HG02798 (cell line): ENCODE data around the gene FAM174B.

Experiments
- ATAC-seq: cut with Tn5 transposase; IDR thresholded peaks from one replicate; pipeline ENCODE4 v1.9.1; 2021; ENCODE audit warnings: mild to moderate bottlenecking; ENCODE audit not compliant: unreplicated experiment, poor library complexity

The FAM174B gene

DNA sequence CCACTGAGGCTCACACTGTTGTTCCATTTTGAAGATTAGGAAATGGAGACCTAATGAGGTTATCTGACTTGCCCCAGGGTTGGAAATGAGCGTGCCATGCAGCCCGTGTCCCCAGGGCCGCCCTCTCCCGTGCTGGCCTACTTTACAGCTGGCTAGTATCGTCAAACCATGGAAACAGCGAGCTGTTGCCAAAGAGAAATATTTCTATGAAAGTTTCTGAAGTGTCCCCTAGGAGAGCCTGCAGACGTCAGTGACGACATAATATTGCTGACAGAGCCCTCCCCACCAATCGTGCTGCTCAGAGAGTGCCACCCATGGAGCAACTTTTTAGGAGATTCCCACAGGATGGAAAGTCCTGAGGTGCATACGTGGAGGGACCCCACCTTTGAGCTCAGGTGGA is 11.2 kb upstream of the FAM174B start:
- ATAC-seq: no peak

GRCh38 chr15:92665100-92665555 is 9.6 kb upstream of the FAM174B start:
- no peak for ATAC-seq

- ATAC-seq: no peak
Measured at GRCh38 chr15:92664178-92664900, 8.8 kb upstream of the FAM174B start.

- peak; percentile 81 for ATAC-seq
Measured at GRCh38 chr15:92663250-92663951, 7.8 kb upstream of the FAM174B start.

DNA sequence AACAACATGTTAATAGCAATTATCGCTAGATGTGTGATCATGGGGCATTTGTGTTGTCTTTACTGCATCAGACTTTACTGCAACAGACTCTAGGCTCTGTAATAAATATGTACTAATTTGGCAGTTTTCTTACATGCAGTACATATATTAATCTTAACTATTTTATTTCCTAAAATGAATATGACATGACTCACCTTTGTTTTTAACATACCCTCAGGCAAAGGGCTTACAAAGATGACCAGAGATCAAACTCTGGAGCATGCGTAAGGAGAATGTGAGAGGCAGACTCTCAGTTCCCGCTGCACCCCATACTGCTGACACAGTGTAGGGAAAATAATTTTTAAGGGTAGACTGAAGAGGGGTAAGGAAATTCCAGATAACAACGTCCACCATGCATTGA is 7.2 kb upstream of the FAM174B start:
- ATAC-seq: peak; percentile 14

DNA sequence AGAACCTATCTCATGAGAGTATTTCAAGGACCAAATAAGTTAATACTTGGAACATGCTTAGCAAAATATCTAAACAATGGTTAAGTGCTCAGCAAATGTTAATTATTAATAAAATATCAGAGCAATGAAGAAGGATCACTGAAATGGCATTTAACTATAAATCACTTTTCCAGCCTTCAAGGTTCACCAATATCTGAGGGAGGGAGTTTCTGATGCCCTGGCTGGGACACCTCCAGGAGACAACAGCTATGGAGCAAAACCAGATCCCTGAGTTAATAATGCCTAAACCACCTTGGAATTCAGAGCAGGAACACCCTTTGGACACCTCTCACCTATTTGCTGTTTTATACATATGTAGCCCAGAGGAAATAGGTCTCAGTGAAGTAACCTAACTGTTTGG is 6.4 kb upstream of the FAM174B start:
- ATAC-seq: no peak

GRCh38 chr15:92661069-92661468 is 5.5 kb upstream of the FAM174B start:
- ATAC-seq: no peak

GRCh38 chr15:92657486-92657885 is 1.9 kb upstream of the FAM174B start:
- no peak for ATAC-seq

GRCh38 chr15:92656089-92656488 is 514 bp upstream of the FAM174B start:
- ATAC-seq: no peak

GRCh38 chr15:92654662-92655061 is 913 bp downstream of the FAM174B start:
- no peak for ATAC-seq

DNA sequence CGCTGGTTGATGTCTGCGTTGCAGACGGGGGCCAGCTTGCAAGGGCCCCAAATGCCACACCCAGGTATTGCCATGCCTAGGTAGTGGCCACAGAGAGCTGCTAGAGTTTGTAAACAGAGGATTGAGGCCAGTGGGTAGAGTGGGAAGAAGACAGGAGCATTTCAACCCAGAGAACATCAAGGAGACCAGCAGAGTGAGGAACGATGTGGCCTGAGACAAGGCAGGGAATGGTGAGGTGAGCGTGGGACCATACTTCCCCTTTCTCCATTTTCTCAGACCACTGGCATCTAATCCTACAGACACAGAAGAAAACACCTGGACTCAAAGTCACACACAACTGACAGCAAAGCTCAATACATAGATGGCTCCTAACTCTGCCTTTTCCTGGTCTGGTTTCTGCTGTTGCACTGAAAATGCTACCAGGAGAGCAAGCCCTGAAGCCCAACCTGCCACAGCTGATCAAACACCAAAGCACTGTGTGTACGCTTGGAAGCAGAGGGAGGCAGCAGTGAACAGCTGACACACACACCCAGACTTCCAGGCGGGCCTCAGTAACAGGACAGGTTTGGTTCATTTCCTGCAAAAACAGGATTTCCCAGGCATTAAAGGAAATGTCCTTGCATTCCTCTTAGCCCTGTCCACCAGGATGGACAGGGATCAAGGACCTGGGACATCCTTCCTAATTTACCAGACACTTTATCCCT is 1.6 kb downstream of the FAM174B start:
- ATAC-seq: no peak

GRCh38 chr15:92653366-92653765 is 2.2 kb downstream of the FAM174B start:
- no peak for ATAC-seq

DNA sequence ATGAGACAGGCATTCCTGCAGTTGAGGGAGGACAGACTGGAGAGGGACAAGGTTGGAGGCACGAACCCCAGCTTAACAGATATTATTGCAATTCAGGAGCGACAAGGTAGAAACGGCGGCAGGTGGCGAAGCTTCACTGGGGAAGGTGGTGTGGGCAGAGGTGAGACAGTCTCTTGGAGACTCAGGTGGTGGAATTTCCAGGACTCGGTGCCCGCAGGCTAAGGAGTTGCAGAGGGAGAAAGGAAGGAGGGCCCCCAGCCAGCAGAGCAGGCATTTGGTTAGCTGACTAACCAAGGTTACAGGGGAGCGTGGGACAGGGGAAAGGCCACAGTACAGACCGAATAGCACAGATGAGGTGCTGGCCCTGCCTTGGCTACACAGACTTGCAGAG is 3.0 kb downstream of the FAM174B start:
- ATAC-seq: no peak

DNA sequence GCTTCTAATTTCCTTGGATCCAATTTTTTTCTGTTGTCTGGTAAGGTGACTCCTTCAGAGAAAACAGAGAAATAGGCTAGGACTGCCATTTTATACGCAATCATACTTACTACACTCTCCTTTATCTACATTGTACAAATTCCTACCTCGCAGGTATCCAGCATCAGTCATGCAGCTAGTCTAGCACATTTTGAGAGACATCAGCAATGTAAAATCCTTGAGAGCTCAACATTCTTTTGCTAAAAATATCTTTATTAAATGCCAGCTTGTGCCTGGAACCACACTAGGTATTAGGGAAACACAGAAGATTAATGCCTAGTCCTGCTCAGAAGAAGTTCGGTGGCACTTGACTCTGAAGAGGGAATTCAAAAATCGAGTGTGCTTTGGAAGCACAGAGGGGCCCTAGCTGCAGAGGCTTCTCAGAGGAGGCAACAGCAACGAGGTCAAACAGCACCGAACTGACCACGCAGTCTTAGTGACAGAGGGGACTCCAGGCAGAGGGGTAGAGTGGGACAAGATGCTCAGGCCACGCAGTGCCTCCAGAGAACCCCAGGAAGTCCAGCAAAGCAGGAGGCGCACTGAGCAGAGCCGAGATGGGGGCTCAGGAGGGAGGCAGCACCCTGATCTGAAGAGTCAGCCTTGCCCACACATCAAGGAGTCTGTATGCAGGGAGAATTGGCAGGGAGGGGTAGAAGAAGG is 3.5 kb downstream of the FAM174B start:
- no peak for ATAC-seq

DNA sequence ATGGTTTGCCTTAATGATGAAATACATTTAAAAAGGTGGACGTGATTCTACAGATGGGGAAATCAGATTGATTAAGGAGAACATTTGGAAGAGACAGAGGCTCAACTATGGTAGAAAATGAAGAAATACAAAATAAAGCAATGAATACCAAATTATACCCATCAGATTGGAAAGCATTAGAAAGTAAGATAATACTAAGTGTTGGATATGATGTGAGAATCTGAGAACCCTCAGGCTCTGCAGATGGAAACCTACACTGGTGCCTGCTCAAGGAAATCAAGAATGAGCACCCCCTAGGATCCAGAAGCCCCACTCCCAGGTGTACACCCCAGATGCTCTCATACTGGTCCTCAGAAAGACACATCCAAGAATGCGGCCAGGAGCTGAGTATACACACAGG is 4.6 kb downstream of the FAM174B start:
- no peak for ATAC-seq

DNA sequence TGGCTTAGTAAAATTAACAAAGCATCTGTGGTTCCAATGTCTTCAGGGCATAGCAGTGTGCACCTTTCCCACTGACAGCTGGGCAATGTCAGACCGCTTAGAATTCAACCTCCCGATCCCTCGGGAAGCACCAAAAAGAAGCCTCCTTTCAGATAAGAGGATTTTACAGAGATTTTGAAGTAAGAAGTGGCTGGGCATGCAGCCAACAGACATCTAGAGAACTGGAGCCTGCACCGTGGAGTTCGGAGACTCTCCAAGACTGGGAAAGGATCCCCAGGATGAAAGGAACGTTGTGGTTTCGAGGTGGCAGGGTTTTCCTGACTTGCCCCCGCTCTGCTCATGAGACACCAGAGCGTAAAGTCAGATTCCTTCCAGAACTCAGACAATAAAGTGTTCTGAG is 5.3 kb downstream of the FAM174B start:
- ATAC-seq: no peak

GRCh38 chr15:92648190-92648875 is 7.2 kb downstream of the FAM174B start:
- ATAC-seq: no peak

DNA sequence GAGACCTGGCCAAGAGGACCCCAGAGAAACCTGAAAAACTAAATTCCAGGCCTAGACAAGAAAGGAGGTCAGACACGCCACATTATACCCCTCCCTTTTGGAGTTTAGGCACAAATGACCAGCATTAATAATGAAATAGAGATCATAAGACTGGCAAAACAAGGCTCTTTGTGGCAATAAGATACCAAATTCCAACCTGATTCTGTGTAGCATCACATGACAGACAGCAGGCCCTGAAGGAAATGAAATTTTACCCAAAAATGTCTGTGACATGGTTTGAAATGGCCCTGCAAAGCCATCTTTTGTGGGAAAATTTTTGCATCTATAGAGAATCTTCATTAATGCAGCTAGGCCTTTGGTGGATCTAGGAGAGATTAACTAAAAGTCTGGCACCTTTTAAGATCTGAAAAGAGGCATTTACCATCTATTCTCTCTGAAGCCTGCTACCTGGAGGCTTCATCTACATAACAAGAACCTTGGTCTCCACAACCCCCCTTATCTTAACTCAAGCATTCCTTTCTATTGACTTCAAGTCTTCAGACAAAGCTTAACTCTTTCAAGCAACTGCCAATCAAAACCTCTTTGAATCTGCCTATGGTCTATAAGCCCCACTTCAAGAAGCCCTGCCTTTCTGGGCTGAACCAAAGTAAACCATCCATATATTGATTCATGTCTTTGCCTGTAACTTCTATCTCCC is 8.0 kb downstream of the FAM174B start:
- no peak for ATAC-seq

- no peak for ATAC-seq
Measured at GRCh38 chr15:92646216-92646615, 9.4 kb downstream of the FAM174B start.

DNA sequence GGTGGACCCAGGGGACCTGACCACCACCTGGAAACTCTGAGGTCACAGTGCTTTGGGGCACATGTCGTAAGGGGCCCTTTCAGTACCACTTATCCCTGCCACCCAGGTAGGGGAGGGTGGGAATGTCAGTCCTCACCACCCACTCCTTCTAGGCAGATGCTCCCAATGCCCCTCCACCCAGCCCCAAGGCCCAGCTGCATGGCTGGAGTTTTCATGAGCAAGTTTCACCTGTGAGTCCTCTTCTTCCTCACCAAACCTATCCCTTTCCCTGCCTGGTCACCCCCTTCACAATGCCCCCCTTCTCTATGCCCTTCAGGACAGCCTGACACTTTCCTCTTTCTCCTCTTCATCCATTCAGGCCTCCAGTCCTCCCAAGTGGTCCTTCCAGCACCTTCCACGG is 9.8 kb downstream of the FAM174B start:
- no peak for ATAC-seq
